SK-N-MC (cell line): ENCODE results near the gene PRRC2A.

Experiments
- EZH2 ChIP-seq: fragments of 200-600 bp; sonication (generic); IDR thresholded peaks from one replicate; pipeline ENCODE4 v1.6.1; 2017; ENCODE audit warnings: antibody characterized with exemption
- FOXP2 ChIP-seq: optimal IDR thresholded peaks from 2 replicates; pipeline ENCODE3; 2011; ENCODE audit warnings: mild to moderate bottlenecking, moderate library complexity; ENCODE audit not compliant: insufficient read depth; ENCODE audit errors: extremely low read length, control extremely low read depth
- POLR2AphosphoS5 ChIP-seq: IDR thresholded peaks from 2 replicates; pipeline ENCODE4 v1.6.1; 2012; ENCODE audit warnings: mild to moderate bottlenecking, low read depth, low read length, borderline replicate concordance

DNA sequence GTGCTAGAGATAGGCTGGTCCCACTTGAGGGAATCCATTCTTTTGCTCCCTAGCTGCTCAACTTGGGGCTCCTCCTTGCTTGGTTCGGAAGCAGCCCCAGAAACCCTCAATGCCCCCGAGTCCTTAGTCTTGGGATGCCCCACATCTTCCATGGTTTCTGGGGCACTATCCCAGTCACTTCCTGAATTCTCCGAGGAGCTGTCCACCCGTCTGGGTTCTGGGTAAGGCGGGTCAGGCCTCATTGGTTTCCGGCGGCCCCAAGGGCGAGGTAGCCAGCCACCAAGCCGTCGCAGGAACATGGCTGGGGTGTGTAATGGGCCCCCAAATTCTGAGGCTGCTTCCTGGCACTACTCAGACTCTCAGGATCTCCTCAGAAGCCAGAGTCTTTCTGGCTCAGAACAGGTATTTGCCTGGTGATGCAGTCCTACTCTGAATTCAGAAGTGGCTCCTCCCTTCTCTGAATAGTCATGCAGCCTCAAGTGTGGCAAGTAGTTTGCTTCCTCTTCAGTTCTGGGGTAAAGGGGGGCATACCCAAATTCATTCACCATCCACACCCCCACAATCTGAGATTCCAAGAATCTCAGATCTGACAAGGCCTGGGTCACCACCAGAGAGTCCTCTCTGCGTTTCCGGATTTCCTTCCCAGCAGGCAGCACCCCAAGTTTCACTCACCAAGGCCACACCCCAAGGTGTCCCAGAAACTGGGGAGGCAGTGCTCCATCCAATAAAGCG lies 39.3 kb downstream of the PRRC2A start:
- TF ChIP-seq EZH2 (no peak), POLR2AphosphoS5 (no peak), FOXP2 (no peak)
